GM19324 (cell line): ENCODE measurements around the gene TELO2.
"Not testable (repeated sequence)": the region's sequence is repeated elsewhere in the genome, so short reads cannot be mapped to it uniquely, and the experiment has no call there.

ENCODE experiments used
- ATAC-seq: cut with Tn5 transposase; IDR thresholded peaks from one replicate; pipeline ENCODE4 v1.9.1; 2021; ENCODE audit warnings: mild to moderate bottlenecking, moderate library complexity; ENCODE audit not compliant: unreplicated experiment, low FRiP score

TELO2 gene

GRCh38 chr16:1474796-1475551 lies 18.2 kb upstream of the TELO2 start, which contains the start of gene CLCN7:
CLCN7 (minus strand) TSS chr16:1475028; CDS start chr16:1474974, 54 bp downstream.
- ATAC-seq = peak; percentile 92

GRCh38 chr16:1475552-1476114 lies 17.5 kb upstream of the TELO2 start:
- no peak for ATAC-seq

- ATAC-seq = no peak
Measured at GRCh38 chr16:1477033-1477432, 16.1 kb upstream of the TELO2 start.

- not testable (repeated sequence) for ATAC-seq
Measured at GRCh38 chr16:1478937-1479336, 14.2 kb upstream of the TELO2 start.

- ATAC-seq = no peak
Measured at GRCh38 chr16:1481906-1482835, 11.0 kb upstream of the TELO2 start.

- ATAC-seq = no peak
Measured at GRCh38 chr16:1485847-1486496, 7.2 kb upstream of the TELO2 start.

- no peak for ATAC-seq
Measured at GRCh38 chr16:1486551-1487390, 6.4 kb upstream of the TELO2 start.

GRCh38 chr16:1487395-1488053 lies 5.6 kb upstream of the TELO2 start:
- ATAC-seq = no peak

- no peak for ATAC-seq
Measured at GRCh38 chr16:1488054-1488601, 5.0 kb upstream of the TELO2 start.

GRCh38 chr16:1488619-1489018 lies 4.5 kb upstream of the TELO2 start, which contains the start of gene PTX4:
PTX4 (minus strand) TSS chr16:1488944; CDS start chr16:1488909, 35 bp downstream.
- ATAC-seq = no peak

GRCh38 chr16:1489077-1489476 lies 4.1 kb upstream of the TELO2 start:
- no peak for ATAC-seq

GRCh38 chr16:1491327-1491726 lies 1.8 kb upstream of the TELO2 start:
- no peak for ATAC-seq

GRCh38 chr16:1492082-1492922 lies 858 bp upstream of the TELO2 start:
- ATAC-seq = no peak

GRCh38 chr16:1493746-1494094 lies 560 bp downstream of the TELO2 start:
- no peak for ATAC-seq

GRCh38 chr16:1494129-1494640 lies 1.0 kb downstream of the TELO2 start:
- ATAC-seq = no peak

- no peak for ATAC-seq
Measured at GRCh38 chr16:1494711-1495110, 1.6 kb downstream of the TELO2 start.

- no peak for ATAC-seq
Measured at GRCh38 chr16:1495211-1495888, 2.2 kb downstream of the TELO2 start.
